HepG2 (cell line): ENCODE results near the gene PRDM10. TPM values are rescaled to one million over a fixed set of nuclear protein-coding genes. Genes with fewer than 3 reads are reported as not detected.

Experiments used
- ARID4A ChIP-seq: sonication (generic); formaldehyde crosslinking; IDR thresholded peaks from 2 replicates; pipeline ENCODE4 v1.5.0; 2020; ENCODE audit warnings: mild to moderate bottlenecking, missing genetic modification reagents, borderline replicate concordance
- ATF7-NPFF ChIP-seq: sonication (generic); formaldehyde crosslinking; IDR thresholded peaks from 2 replicates; pipeline ENCODE4 v1.8.1; 2023; ENCODE audit warnings: mild to moderate bottlenecking, low read depth, missing genetic modification reagents, moderate library complexity
- DNMT1 ChIP-seq: sonication (generic); formaldehyde crosslinking; IDR thresholded peaks from 2 replicates; pipeline ENCODE4 v1.5.1; 2020; ENCODE audit warnings: mild to moderate bottlenecking, missing genetic modification reagents
- FOSL1 ChIP-seq: sonication (generic); formaldehyde crosslinking; IDR thresholded peaks from 2 replicates; pipeline ENCODE4 v1.9.0; 2021; ENCODE audit warnings: missing genetic modification reagents, borderline replicate concordance
- KAT2B ChIP-seq: fragments of 150-350 bp; IDR thresholded peaks from 2 replicates; pipeline ENCODE4 v1.6.1; 2014; ENCODE audit warnings: low read depth, low read length, borderline replicate concordance
- MTF1 ChIP-seq: sonication (generic); formaldehyde crosslinking; IDR thresholded peaks from 2 replicates; pipeline ENCODE4 v1.5.0; 2020; ENCODE audit warnings: missing genetic modification reagents
- POLR2AphosphoS5 ChIP-seq: IDR thresholded peaks from 2 replicates; pipeline ENCODE4 v1.6.1; 2012; ENCODE audit warnings: low read depth, low read length
- SOX6 ChIP-seq, 2 experiments: fragments of 450-650 bp in 1 of 2; sonication (generic) in 1 of 2; formaldehyde crosslinking in 1 of 2; IDR thresholded peaks; 2 replicates each; pipeline versions ENCODE4 v1.4.0 to v1.6.1; 2017 to 2020; ENCODE audit warnings: antibody characterized with exemption in 1 of 2, mild to moderate bottlenecking in 1 of 2, missing genetic modification reagents in 1 of 2
- ZFP41 ChIP-seq: sonication (generic); formaldehyde crosslinking; IDR thresholded peaks from 2 replicates; pipeline ENCODE4 v1.4.0; 2020; ENCODE audit warnings: mild to moderate bottlenecking, missing genetic modification reagents, borderline replicate concordance
- ZNF225 ChIP-seq: sonication (generic); formaldehyde crosslinking; IDR thresholded peaks from 2 replicates; pipeline ENCODE4 v1.4.0; 2020; ENCODE audit warnings: mild to moderate bottlenecking, missing genetic modification reagents
- ZNF549 ChIP-seq: sonication (generic); formaldehyde crosslinking; IDR thresholded peaks from 2 replicates; pipeline ENCODE4 v1.5.0; 2020; ENCODE audit warnings: missing genetic modification reagents
- ZNF557 ChIP-seq: sonication (generic); formaldehyde crosslinking; IDR thresholded peaks from 2 replicates; pipeline ENCODE4 v1.4.0; 2020; ENCODE audit warnings: missing genetic modification reagents
- ZNF713 ChIP-seq: sonication (generic); formaldehyde crosslinking; IDR thresholded peaks from 2 replicates; pipeline ENCODE4 v1.4.0; 2020; ENCODE audit warnings: mild to moderate bottlenecking, missing genetic modification reagents
- ZSCAN20 ChIP-seq: sonication (generic); formaldehyde crosslinking; IDR thresholded peaks from 2 replicates; pipeline ENCODE4 v1.4.0; 2020; ENCODE audit warnings: missing genetic modification reagents, mild to moderate bottlenecking, borderline replicate concordance
- polyA plus RNA-seq, 8 experiments: library from polyadenylated mRNA; depleted of rRNA in 3 of 8; stranded (reverse) in 7 of 8; unstranded in 1 of 8; fragments of >200 nt; fragmentation: Illumina TruSeq in 4 of 8; extraction: Trizol in 4 of 8; gene quantifications; 2 replicates each; pipeline versions ENCODE4 v1.2.1 to v1.2.3, GENCODE V29; 2011 to 2016; ENCODE audit warnings: low read depth in 4 of 8, missing spikeins in 1 of 8, mixed read lengths in 1 of 8; ENCODE audit not compliant: insufficient read depth in 1 of 8
- total RNA-seq, 5 experiments: library from RNA; depleted of rRNA; stranded (reverse); fragments of >200 nt; fragmentation: Illumina TruSeq; extraction: Trizol; gene quantifications; 2 replicates each; pipeline ENCODE4 v1.2.3, GENCODE V29; 2016; ENCODE audit warnings: low read depth in 1 of 5
- TF ChIP-seq, protein P1 (sequence below): sonication (generic); formaldehyde crosslinking; IDR thresholded peaks from 2 replicates; pipeline ENCODE4 v1.4.0; 2020; ENCODE audit warnings: missing genetic modification reagents, mild to moderate bottlenecking, borderline replicate concordance
- TF ChIP-seq, protein P2 (sequence below): sonication (generic); formaldehyde crosslinking; IDR thresholded peaks from 2 replicates; pipeline ENCODE4 v1.5.0; 2020; ENCODE audit warnings: mild to moderate bottlenecking, missing genetic modification reagents, moderate library complexity
- TF ChIP-seq, protein P3 (sequence below): sonication (generic); formaldehyde crosslinking; IDR thresholded peaks from 2 replicates; pipeline ENCODE4 v1.9.0; 2021; ENCODE audit warnings: missing genetic modification reagents, mild to moderate bottlenecking, borderline replicate concordance
- TF ChIP-seq, protein P4 (sequence below): sonication (generic); formaldehyde crosslinking; IDR thresholded peaks from 2 replicates; pipeline ENCODE4 v1.4.0; 2020; ENCODE audit warnings: missing genetic modification reagents, low read depth, mild to moderate bottlenecking, borderline replicate concordance

Gene PRDM10
- total and polyA plus RNA-seq, 2 of the 13 experiments (the other 11 are each of a cell fraction or from before 2014, with no cell fraction given), result 5.7 to 5.8 TPM

DNA sequence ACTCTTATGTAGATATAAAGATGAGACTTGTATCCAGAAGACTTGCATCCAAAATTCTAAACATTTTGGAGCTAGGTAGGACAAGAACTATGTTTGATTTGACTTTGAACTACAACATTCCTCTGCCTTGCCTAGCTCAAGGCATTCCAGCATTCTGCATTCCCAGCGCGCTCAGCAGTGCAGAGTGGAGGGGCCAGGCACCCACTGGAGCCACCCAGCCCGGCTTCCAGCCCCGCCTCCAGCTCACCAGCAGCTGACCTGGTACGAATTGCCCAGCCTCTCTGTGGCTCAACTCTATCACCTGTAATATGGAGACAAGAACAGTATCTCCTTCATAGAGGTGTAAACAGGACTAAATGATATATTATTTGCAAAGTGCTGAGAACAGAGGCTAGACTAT, 28.8 kb downstream of the PRDM10 start (continued):
- TF ChIP-seq, protein P1, sequence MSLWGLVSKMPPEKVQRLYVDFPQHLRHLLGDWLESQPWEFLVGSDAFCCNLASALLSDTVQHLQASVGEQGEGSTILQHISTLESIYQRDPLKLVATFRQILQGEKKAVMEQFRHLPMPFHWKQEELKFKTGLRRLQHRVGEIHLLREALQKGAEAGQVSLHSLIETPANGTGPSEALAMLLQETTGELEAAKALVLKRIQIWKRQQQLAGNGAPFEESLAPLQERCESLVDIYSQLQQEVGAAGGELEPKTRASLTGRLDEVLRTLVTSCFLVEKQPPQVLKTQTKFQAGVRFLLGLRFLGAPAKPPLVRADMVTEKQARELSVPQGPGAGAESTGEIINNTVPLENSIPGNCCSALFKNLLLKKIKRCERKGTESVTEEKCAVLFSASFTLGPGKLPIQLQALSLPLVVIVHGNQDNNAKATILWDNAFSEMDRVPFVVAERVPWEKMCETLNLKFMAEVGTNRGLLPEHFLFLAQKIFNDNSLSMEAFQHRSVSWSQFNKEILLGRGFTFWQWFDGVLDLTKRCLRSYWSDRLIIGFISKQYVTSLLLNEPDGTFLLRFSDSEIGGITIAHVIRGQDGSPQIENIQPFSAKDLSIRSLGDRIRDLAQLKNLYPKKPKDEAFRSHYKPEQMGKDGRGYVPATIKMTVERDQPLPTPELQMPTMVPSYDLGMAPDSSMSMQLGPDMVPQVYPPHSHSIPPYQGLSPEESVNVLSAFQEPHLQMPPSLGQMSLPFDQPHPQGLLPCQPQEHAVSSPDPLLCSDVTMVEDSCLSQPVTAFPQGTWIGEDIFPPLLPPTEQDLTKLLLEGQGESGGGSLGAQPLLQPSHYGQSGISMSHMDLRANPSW, result no peak
- TF ChIP-seq ATF7-NPFF (CRISPR knock-in tag), result no peak
- no peak for TF ChIP-seq DNMT1 (CRISPR knock-in tag)
- no peak for TF ChIP-seq SOX6 (IDR thresholded peaks at IDR 0.05)
- no peak for TF ChIP-seq SOX6 (CRISPR knock-in tag; IDR thresholded peaks at IDR 0.05)
- TF ChIP-seq ARID4A, result no peak; the same call in 1 of the 2 replicates
- TF ChIP-seq, protein P2, sequence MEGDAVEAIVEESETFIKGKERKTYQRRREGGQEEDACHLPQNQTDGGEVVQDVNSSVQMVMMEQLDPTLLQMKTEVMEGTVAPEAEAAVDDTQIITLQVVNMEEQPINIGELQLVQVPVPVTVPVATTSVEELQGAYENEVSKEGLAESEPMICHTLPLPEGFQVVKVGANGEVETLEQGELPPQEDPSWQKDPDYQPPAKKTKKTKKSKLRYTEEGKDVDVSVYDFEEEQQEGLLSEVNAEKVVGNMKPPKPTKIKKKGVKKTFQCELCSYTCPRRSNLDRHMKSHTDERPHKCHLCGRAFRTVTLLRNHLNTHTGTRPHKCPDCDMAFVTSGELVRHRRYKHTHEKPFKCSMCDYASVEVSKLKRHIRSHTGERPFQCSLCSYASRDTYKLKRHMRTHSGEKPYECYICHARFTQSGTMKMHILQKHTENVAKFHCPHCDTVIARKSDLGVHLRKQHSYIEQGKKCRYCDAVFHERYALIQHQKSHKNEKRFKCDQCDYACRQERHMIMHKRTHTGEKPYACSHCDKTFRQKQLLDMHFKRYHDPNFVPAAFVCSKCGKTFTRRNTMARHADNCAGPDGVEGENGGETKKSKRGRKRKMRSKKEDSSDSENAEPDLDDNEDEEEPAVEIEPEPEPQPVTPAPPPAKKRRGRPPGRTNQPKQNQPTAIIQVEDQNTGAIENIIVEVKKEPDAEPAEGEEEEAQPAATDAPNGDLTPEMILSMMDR (CRISPR knock-in tag), result 0 out of 2 replicates have a peak, but pooled peaks have one; percentile 7
- no peak for TF ChIP-seq ZSCAN20
- no peak for TF ChIP-seq ZNF225 (CRISPR knock-in tag)
- TF ChIP-seq, protein P3, sequence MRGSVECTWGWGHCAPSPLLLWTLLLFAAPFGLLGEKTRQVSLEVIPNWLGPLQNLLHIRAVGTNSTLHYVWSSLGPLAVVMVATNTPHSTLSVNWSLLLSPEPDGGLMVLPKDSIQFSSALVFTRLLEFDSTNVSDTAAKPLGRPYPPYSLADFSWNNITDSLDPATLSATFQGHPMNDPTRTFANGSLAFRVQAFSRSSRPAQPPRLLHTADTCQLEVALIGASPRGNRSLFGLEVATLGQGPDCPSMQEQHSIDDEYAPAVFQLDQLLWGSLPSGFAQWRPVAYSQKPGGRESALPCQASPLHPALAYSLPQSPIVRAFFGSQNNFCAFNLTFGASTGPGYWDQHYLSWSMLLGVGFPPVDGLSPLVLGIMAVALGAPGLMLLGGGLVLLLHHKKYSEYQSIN (CRISPR knock-in tag), result no peak
- TF ChIP-seq ZNF713 (CRISPR knock-in tag), result no peak
- TF ChIP-seq MTF1 (CRISPR knock-in tag), result no peak
- no peak for TF ChIP-seq ZFP41
- no peak for TF ChIP-seq POLR2AphosphoS5
- no peak for TF ChIP-seq ZNF549 (CRISPR knock-in tag)
- TF ChIP-seq, protein P4, sequence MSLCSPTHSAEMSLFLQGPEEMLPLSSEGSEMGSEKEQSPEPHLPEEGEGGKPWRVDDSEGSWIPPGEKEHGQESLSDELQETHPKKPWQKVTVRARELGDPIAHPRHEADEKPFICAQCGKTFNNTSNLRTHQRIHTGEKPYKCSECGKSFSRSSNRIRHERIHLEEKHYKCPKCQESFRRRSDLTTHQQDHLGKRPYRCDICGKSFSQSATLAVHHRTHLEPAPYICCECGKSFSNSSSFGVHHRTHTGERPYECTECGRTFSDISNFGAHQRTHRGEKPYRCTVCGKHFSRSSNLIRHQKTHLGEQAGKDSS, result no peak
- no peak for TF ChIP-seq ZNF557 (CRISPR knock-in tag)
- TF ChIP-seq FOSL1, result no peak
- TF ChIP-seq KAT2B, result no peak
